ENCODE results near the gene IL36B. TPM values are rescaled to one million over a fixed set of nuclear protein-coding genes. Genes with fewer than 3 reads are reported as not detected.

IL36B gene
- total and polyA plus RNA-seq, 9 of the 15 experiments (the other 6 are each of a cell fraction or from before 2014, with no cell fraction given), result not detected

DNA sequence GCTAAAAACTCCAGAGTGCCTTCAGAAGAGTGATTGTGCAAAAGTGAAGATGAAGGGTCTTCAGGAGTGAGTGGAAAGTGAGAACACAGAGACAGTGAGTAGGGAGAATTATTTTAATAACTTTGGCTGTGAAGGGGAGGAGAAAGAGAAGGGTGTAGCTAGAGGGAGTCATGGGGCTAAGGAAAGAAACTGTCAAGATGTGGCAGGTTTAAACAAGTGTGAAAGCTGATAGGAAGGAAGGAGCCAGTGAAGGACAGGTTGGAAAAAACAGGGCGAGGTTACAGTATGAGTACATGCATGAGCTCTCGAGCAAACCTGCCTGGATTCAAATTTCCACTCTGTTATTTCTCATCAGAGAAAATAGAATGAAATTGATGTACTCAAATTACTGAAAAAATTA lies 32.9 kb upstream of the IL36B start:
- intact Hi-C loops (cut with micrococcal nuclease), result loop anchor here (10.0 kb wide), 1 partner anchor 131 kb away; no protein-coding TSS in a partner anchor
- Histone ChIP-seq H3K4me1 (replicated peaks in 1 of 2; ENCODE audit: control insufficient read depth in 2 of 2, insufficient read depth in 2 of 2, low read length in 2 of 2) (no peaks in the 10 kb centered on the region), H3K36me3 (ENCODE audit: control insufficient read depth, insufficient read depth, low read length) (no peaks in the 10 kb centered on the region), H2AFZ (ENCODE audit: low read depth, low read length) (no peak overlapping the region), H3K9me1 (ENCODE audit: control insufficient read depth, insufficient read depth, low read length) (no peaks in the 10 kb centered on the region), H3K27me3 (ENCODE audit: control insufficient read depth in 2 of 2, insufficient read depth in 2 of 2, low read length in 2 of 2) (peaks cover 2 to 10% of the 10 kb centered on the region in 2 experiments; a peak in 3 of 5 replicates), H3K9ac (ENCODE audit: insufficient read depth in 1 of 2, low read depth in 2 of 2, low read length in 2 of 2) (no peak overlapping the region), H4K20me1 (replicated peaks; ENCODE audit: control insufficient read depth, insufficient read depth, low read length) (no peaks in the 10 kb centered on the region), H3K4me3 (no peak overlapping the region), H3K4me2 (ENCODE audit: insufficient read depth, low read length) (no peak overlapping the region), H3K9me3 (replicated peaks; ENCODE audit: control insufficient read depth, insufficient read depth, low read depth, low read length) (no peaks in the 10 kb centered on the region), H3K79me2 (ENCODE audit: control insufficient read depth, insufficient read depth, low read length) (no peaks in the 10 kb centered on the region), H3K27ac (ENCODE audit: extremely low read depth, low read depth, low read length) (no peak overlapping the region)
- BruUV-seq (replicated peaks), result no TSS peak
- no peak for ATAC-seq
- TF ChIP-seq FOXM1 (IDR thresholded peaks at IDR 0.05; ENCODE audit: low read depth) (no peak), FOXM1 (CRISPR knock-in tag; IDR thresholded peaks at IDR 0.05; ENCODE audit: low read depth) (no peak), ZNF316 (IDR thresholded peaks at IDR 0.05) (no peak)
- WGBS (ENCODE audit: insufficient coverage, low coverage, missing lambda C conversion rate), result 0% methylated on average over 2 of the region's 2 CpGs
- ChIA-PET CTCF (ENCODE audit: low intra/inter-chr PET ratio) (no interaction called here), POLR2A (no interaction called here)
- in situ Hi-C loops (cut with MboI), result no loop called here
- no peak for FAIRE-seq
- DNase-seq (ENCODE audit: extremely low read depth in 1 of 4, low spot score in 3 of 4), result no peak

DNA sequence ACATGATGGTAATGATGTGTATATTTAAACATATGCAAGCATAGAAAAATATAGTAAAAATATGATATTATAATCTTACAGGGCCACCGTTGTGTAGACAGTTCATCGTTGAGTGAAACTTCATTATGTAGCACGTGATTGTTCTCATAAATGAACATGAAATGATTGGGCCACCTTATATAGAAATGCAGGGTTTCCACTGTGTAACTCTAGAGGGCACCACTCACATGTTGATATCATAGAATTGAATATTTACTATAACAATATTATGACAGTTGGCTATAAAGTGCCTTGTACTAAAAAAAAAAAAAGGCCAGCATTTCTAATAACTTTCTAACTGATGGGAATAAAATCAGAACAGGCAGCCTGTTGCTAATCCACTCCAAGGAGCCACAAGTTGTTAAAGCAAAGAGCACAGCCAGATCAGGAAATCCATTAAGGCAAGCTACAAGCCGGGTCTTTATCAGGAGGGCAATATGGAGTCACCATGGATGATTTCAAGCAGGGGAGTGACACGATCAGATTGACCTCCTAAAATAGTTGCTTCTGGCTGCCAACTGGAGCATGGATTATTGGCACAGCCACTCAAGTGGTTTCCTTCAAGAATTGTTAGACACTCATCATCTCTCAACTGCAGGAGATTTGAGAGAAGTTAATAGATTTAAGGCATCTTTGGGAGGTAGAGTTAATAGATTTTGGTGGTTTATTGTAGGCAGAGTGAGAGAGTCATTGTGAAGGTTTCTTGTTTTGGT lies 31.8 kb upstream of the IL36B start:
- ATAC-seq (peak; percentile 44; the same call in 1 of the 3 replicates), FAIRE-seq (no peak), DNase-seq (ENCODE audit: extremely low read depth in 1 of 4, low spot score in 3 of 4) (no peak)
- no peaks in the 10 kb centered on the region for H3K79me2 ChIP-seq (ENCODE audit: control insufficient read depth, insufficient read depth, low read length)
- no peaks in the 10 kb centered on the region for H3K9me3 ChIP-seq (replicated peaks; ENCODE audit: control insufficient read depth, insufficient read depth, low read depth, low read length)
- no peak overlapping the region for H3K9ac ChIP-seq (ENCODE audit: insufficient read depth in 1 of 2, low read depth in 2 of 2, low read length in 2 of 2)
- H3K36me3 ChIP-seq (ENCODE audit: control insufficient read depth, insufficient read depth, low read length), result no peaks in the 10 kb centered on the region
- CTCF ChIA-PET (ENCODE audit: low intra/inter-chr PET ratio), result interaction anchor here (0.7 kb wide), 1 partner anchor 245 kb away, joined by 3 read pairs; no protein-coding TSS in a partner anchor
- 3% methylated on average over 5 of the region's 5 CpGs for WGBS (ENCODE audit: insufficient coverage, low coverage, missing lambda C conversion rate)
- BruUV-seq (replicated peaks), result no TSS peak
- intact Hi-C loops (cut with micrococcal nuclease), result loop anchor here (5.0 to 10.0 kb wide), 3 partner anchors 118 to 308 kb away; no protein-coding TSS in a partner anchor
- POLR2A ChIA-PET, result no interaction called here
- in situ Hi-C loops (cut with MboI), result no loop called here
- no peak overlapping the region for H3K4me3 ChIP-seq
- H3K4me2 ChIP-seq (ENCODE audit: insufficient read depth, low read length), result no peak overlapping the region
- H2AFZ ChIP-seq (ENCODE audit: low read depth, low read length), result no peak overlapping the region
- H3K27ac ChIP-seq (ENCODE audit: extremely low read depth, low read depth, low read length), result no peak overlapping the region
- H4K20me1 ChIP-seq (replicated peaks; ENCODE audit: control insufficient read depth, insufficient read depth, low read length), result no peaks in the 10 kb centered on the region; the same call in 1 of the 2 replicates
- no peaks in the 10 kb centered on the region for H3K4me1 ChIP-seq (replicated peaks in 1 of 2; ENCODE audit: control insufficient read depth in 2 of 2, insufficient read depth in 2 of 2, low read length in 2 of 2)
- no peaks in the 10 kb centered on the region for H3K9me1 ChIP-seq (ENCODE audit: control insufficient read depth, insufficient read depth, low read length)
- peaks cover 2 to 4% of the 10 kb centered on the region in 2 experiments; a peak in 2 of 5 replicates for H3K27me3 ChIP-seq (ENCODE audit: control insufficient read depth in 2 of 2, insufficient read depth in 2 of 2, low read length in 2 of 2)
- TF ChIP-seq, protein P1, sequence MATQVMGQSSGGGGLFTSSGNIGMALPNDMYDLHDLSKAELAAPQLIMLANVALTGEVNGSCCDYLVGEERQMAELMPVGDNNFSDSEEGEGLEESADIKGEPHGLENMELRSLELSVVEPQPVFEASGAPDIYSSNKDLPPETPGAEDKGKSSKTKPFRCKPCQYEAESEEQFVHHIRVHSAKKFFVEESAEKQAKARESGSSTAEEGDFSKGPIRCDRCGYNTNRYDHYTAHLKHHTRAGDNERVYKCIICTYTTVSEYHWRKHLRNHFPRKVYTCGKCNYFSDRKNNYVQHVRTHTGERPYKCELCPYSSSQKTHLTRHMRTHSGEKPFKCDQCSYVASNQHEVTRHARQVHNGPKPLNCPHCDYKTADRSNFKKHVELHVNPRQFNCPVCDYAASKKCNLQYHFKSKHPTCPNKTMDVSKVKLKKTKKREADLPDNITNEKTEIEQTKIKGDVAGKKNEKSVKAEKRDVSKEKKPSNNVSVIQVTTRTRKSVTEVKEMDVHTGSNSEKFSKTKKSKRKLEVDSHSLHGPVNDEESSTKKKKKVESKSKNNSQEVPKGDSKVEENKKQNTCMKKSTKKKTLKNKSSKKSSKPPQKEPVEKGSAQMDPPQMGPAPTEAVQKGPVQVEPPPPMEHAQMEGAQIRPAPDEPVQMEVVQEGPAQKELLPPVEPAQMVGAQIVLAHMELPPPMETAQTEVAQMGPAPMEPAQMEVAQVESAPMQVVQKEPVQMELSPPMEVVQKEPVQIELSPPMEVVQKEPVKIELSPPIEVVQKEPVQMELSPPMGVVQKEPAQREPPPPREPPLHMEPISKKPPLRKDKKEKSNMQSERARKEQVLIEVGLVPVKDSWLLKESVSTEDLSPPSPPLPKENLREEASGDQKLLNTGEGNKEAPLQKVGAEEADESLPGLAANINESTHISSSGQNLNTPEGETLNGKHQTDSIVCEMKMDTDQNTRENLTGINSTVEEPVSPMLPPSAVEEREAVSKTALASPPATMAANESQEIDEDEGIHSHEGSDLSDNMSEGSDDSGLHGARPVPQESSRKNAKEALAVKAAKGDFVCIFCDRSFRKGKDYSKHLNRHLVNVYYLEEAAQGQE (IDR thresholded peaks at IDR 0.05; ENCODE audit: borderline replicate concordance), result 0 out of 2 replicates have a peak, but pooled peaks have one; percentile 4
- TF ChIP-seq, protein P1 (CRISPR knock-in tag; IDR thresholded peaks at IDR 0.05; ENCODE audit: low read depth), result no peak
- TF ChIP-seq MBD2 (IDR thresholded peaks at IDR 0.05; ENCODE audit: borderline replicate concordance, low read depth) (no peak), FOS (IDR thresholded peaks at IDR 0.05; ENCODE audit: extremely low read depth, insufficient read length) (no peak), RFX7 (CRISPR knock-in tag; IDR thresholded peaks at IDR 0.05) (no peak)
